IPS-18c (cell line): ENCODE measurements around the gene RNASET2.

Source experiments
- H3K4me3 ChIP-seq: 2 replicates; pipeline ENCODE4 v1.7.0; 2013; ENCODE audit warnings: low read depth, mild to moderate bottlenecking, low read length, moderate library complexity; ENCODE audit not compliant: insufficient read depth
- H3K9me3 ChIP-seq: one replicate; pipeline ENCODE4 v1.6.1; 2013; ENCODE audit warnings: mild to moderate bottlenecking, low read length, moderate library complexity; ENCODE audit not compliant: control insufficient read depth, insufficient read depth

The RNASET2 gene

DNA sequence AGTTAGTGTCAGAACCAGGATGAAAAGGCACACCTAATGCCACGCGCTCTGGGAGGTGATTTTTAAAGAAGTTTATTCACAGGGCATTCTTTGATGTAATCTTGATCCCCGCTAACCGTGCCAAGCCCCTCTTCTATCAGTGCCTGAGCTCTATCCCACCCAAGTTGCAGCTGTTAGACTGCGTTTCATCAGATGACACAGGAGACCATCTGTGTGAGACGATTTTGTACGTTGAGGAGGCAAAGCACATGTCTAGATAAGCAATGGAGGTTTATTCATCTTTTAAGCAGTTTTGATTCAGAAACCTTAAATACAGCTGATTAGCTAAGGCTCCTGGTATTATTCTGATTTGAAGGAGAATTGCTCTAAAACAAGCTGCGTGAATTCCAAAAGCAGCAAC lies 18.6 kb downstream of the RNASET2 start:
- no peaks in the 10 kb centered on the region for H3K9me3 ChIP-seq
- no peak overlapping the region for H3K4me3 ChIP-seq

DNA sequence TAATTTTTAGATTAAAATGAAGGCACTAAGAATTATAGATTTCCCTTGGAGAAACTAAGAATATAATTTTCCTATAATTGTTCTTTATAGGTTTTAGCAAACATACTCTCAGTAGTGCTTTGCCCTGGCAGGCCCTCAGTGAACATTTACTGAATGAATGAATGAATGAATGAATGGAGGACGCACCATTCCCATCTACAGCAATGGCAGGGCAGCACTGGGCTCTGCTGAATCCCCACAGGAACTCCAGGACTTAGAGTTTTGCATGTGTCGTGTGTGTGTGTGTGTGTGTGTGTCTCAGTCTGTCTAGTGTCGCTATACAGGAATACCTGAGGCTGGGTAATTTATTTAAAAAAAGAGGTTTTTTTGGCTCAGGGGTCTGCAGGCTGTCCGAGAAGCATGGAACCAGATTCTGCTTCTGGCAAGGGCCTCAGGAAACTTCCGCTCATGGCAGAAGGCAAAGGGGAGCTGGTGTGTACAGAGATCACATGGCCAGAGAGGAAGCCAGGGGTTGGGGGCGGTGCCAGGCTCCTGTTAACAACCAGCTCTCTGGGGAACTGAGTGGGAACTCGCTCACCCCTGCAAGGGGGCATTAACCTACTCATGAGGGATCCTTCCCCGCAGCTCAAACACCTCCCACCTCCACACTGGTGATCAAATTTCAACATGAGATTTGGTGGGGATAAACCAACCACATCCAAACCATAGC lies 20.1 kb downstream of the RNASET2 start:
- no peak overlapping the region for H3K4me3 ChIP-seq
- H3K9me3 ChIP-seq: no peaks in the 10 kb centered on the region

DNA sequence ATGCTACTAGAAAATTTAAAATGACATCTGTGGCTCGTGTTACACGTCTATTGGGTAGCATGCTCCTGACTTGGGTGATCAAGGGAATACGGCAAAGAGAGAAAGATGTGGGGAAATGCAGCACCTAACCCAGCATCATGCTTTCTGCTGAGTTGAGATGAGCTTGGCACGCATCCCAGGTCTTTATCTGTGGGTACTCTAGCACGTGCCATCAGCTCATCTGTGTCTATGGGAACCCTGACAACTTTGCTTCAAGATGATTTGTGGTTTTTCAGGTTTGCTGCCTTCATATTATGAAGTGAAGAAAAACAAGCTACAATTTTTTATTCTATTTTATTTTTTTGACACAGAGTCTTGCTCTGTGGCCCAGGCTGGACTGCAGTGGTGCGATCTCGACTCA lies 21.0 kb downstream of the RNASET2 start:
- Histone ChIP-seq H3K9me3 (no peaks in the 10 kb centered on the region), H3K4me3 (no peak overlapping the region)

DNA sequence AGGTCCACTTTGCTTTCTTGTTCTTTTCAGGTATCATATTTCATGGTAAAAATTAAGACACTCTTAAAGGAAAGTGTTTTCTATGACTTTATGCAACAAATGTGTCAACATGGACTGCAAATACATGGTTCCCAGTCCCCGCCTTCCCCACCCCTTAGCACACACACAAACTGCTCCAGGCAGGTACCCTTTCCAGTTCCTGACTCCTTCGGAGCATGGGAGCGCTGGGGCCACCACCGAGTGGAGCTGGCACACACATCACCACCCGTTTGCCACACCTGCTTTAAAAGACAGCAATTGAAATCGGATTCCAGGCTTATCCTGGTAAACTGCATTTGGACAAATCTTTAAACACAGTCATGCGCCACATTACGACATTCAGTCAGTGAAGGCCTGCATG lies 22.2 kb downstream of the RNASET2 start:
- Histone ChIP-seq H3K4me3 (no peak overlapping the region), H3K9me3 (no peaks in the 10 kb centered on the region)

DNA sequence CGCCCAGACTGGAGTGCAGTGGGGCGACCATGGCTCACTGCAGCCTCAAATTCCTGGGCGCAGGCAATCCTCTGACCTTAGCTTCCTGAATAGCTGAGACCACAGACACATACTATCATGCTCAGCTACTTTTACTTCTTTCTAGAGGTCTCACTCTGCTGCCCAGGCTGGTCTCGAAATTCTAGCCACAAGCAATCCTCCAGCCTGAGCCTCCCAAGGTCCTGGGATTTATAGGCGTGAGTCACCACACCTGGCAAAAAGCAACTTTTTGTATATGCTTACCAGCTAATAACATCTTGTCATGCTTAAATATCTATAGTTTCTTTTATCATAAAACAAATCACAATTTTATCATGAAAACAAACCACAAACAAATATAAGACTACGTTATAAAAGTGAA lies 23.0 kb downstream of the RNASET2 start:
- no peak overlapping the region for H3K4me3 ChIP-seq

DNA sequence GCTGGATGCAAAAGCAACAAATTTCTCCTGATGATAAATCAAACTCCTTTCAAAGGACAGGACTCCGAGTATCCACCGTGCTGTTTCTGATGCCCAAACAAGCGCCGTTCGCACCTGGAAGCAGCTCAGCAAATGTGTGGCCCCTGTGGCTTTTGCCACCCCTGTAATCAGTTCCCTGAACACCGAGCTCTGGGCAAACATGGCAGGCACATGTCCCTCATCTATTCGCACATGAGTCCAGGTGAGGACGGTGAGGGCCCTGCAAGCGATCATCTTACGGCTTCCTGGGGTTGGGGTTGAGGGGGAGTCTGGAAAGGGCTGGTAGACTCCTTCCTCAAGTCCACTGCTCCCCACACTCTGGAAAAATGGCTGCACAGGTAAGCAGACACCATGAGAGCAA lies 23.7 kb downstream of the RNASET2 start:
- no peaks in the 10 kb centered on the region for H3K9me3 ChIP-seq

More for the DNA sequence above, 23.0 kb downstream of the RNASET2 start:
- no peaks in the 10 kb centered on the region for H3K9me3 ChIP-seq

DNA sequence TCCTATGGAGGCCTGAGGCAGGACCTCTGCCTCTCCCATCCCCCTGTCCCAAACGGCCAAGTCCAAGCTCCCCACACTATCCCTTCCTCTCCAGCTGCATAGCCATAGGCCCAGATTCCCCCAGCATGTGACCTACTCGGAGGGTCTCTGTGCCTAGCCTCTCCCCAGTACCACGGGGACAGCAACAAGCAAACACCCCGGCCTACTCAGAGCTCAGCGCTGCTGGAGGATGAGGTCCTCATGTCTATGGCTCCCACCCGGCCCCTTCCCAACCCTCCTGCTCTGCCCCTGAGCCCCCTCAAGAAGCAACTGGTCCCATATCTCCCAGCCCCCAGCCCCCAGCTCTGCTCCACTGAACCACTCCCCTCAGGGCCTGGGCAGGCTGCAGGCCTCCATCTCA lies 24.2 kb downstream of the RNASET2 start:
- Histone ChIP-seq H3K4me3 (no peak overlapping the region), H3K9me3 (no peaks in the 10 kb centered on the region)

More for the DNA sequence above, 23.7 kb downstream of the RNASET2 start:
- H3K4me3 ChIP-seq: no peak overlapping the region

DNA sequence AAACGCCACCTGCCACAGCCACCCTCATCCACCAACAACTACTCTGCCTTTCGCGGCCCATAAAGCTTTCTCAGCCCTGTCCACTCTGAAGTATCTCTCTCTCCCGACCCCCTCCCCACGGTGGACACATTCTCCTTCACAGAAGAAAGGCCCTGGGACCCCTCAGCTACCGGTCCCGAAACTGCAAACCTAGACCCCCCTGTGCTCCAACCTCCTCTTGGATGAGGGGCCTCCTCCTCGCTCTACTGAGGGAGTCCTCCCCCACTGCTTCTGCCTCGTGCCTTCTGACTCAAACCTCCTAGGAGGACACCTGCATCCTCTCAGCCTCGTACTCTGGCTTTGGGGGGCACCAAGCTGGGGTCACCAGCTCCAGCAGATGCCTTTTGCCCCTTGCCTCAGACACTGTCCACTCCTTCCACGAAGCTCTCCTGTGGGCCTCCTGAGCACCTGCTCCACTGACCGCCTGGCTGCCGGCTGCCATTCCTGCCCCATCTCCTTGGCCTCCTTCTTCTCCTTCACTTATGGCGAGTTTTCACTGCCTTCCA lies 24.9 kb downstream of the RNASET2 start:
- no peak overlapping the region for H3K4me3 ChIP-seq
- no peaks in the 10 kb centered on the region for H3K9me3 ChIP-seq

DNA sequence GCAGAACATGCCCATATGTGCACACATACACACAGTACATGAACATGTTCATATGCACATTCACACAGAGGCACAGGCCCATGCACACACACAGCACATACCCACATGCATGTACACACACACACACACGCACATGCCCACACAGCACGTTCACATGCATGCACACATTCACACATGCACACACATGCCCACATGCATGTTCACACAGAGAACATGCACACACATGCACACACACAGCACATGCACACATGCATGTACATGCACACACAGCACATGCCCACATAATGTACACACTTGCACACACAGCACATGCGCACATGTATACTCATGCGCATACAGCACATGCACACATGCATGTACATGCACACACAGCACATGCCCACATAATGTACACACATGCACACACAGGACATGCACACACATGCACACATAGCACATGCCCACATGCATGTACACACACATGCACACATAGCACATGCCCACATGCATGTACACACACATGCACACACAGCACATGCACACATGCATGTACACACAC lies 25.9 kb downstream of the RNASET2 start:
- Histone ChIP-seq H3K9me3 (no peaks in the 10 kb centered on the region), H3K4me3 (no peak overlapping the region)

DNA sequence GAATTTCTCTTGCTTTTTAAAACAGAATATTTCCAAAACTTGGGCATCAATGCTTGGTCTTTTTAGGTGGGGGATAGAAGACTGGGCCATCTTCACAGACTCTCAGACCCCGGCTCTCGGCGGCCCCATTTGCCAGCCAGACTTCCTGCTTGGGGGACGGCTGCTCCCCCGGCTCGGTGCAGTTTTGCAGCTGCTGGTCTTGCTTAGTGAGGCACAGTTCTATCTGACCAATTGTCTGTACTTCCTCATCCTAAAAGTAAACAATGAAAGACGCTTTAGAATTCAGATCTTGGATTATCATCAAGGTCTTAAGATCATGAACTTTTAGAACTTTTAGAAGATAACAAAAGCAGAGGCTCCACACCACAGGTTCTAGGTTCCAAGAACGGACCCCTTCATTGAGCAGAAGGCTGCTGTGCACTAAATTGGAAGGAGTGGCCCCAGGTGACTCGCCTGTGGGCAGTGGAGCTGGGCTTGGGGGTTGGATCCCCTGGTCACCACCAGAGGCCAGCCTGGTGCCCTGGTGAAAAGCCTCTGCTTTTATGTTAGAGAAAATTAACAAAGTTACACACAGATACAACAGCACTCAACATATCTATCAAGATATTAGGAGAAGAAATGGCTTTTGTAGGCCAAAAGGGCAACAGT lies 26.7 kb downstream of the RNASET2 start:
- Histone ChIP-seq H3K4me3 (no peak overlapping the region), H3K9me3 (no peaks in the 10 kb centered on the region)

DNA sequence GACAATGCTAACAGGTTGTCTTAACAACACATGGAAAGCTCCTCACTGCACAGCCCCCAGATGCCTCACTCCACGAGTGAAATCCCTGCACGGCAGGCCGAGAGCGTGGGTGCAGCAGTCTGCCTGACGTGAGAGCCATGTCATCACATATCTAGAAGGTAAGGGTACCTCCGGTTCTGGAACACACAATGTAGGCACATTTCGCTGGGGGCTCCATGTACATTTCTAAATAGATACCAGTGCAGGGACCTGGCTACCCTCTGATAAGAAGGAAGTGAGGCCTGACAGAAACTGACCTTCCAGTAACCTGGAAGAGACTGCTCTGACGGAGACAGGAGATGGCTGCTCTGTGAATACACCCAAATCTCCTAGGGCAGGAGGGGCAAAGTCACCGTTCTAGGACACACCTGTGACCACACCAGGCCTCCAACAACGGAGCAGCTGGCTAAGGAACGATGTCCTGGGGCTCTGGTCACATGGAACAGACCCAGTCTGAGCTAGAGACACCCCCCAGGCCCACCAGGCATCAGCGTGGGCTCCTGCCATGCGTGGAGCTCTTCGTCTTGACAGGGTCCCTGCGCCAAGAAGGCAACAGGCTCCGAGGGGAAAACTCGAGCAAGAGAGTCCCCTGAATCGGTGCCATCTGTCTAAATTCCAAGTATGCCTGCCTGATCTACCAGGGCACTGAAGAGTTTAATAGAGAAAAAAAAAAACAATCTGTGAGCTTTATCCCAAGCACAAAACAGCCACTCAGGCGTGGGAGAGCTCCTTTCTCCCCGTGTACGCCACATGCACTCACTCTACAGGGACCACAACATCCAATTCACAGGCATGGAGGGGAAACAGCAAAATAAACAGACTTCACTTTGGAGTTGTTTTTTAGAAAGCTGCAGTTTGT lies 27.5 kb downstream of the RNASET2 start:
- no peak overlapping the region for H3K4me3 ChIP-seq

DNA sequence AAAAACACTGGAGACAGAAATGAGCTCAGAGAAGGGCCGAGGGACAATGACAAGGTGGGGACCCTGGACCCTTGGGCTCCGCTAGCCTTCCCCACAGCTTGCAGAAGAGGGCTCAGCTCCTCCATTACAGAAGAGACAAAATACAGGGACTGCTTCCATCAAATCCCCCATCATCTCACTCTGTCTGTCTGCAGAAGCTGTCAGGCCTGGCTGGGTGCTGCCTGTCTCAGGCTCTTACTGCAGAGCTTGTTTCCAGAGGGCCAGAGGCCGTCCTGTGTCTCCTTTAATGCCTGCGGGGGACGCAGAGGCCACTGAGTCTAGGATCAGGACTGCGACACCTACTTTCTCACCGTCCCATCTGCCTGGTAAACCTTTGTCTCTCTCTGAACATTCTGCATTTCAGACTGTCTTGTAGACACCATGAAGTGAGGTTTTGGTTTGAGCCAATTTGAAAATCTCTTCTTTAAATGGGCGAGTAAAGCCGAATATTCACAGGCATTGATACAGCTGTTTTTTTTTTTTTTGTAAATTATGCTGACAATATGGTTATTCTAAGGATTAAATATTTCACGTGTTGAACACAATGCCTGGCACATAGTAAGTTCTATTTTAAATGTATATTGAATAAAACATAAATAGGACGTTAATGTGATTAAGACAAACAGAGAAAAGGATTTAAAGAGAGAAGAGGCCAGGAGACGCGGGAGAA lies 28.3 kb downstream of the RNASET2 start:
- H3K9me3 ChIP-seq: no peaks in the 10 kb centered on the region
- no peak overlapping the region for H3K4me3 ChIP-seq

More for the DNA sequence above, 27.5 kb downstream of the RNASET2 start:
- no peaks in the 10 kb centered on the region for H3K9me3 ChIP-seq

DNA sequence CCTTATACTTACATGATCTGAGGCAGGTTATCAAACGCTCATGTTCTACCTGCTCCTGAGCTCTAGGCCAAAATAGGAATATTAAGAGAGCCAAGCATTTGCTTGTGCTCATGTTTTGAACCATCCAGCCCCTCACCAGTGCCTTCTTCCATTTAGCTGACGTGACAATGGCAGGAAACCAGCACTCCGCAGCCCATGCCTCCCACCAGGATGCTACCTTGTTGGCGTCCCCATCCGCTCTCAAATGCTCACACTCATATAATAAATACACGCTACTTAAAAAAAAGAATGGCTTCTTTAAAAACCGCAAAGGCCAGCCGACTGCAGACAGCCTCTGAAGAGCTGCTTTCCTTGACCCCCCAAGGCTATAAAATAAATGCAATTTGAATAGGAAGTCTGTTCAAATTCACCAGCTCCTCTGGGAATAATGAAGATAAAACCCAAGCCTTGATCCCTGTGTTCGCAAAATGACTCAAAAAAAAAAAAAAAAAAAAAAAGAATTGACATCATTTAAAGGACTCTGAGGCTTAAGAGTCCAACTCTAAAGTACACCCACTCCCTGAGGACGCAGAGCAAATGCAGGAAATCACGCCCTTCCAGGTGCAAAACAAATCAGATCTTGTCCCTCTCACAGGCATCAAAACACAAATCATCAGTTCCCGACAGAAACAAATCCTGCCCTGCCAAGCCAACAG lies 29.0 kb downstream of the RNASET2 start:
- Histone ChIP-seq H3K9me3 (no peaks in the 10 kb centered on the region), H3K4me3 (no peak overlapping the region)

DNA sequence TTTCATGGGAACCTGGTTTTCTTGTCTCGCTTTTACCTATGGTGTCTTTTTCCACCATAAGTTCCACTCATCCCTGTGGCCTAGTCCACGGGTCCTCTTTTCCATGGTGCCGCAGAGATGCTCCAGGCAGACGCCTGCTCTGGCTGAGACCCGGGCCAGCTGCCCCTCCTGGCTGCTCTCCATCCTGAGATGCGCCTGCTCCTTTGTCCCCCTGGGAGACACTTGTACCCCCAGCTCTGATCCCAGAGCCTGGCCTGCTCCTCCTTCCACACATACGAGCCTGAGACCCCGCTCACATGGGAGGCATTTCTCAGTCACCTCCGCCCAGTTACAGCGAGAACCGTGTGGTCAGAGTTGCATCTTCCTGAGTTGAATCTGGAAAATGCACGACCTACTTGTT lies 29.6 kb downstream of the RNASET2 start:
- H3K9me3 ChIP-seq: no peaks in the 10 kb centered on the region
- H3K4me3 ChIP-seq: no peak overlapping the region

DNA sequence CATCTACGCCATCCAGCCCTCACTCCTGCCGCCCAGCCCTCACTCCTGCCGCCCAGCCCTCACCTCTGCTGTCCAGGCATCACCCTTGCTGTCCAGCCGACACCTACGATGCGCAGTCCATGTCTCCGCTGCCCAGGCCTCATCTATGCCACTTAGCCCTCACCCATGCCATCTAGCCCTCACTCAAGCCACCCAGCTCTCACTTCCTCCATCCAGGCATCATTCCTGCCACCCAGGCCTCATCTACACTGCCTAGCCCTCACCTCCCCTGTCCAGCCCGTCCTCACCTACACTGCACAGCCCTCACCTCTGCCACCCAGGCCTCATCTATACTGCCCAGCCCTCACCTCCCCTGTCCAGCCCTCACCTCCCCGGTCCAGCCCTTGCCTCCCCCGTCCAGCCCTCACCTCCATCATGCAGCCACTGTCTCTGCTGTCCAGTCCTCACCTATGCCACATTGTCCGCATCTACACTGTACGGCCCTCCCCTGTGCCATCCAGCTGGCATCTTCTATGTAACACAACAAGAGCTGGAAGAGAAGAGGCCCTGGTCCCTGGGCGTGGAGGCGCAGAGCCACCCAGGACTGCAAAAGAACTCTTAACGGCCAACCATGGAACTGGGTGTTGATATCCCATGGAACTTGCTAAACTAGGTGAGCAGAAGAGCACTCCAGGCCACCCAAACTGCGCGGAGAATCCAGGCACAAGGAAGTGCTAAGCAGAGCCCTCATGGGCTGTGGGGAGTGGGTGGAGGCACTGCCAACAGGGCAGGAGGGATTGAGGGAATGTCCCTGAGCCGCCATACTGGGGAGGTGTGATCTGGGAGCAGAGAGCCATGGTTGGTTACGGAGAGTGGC lies 31.0 kb downstream of the RNASET2 start:
- Histone ChIP-seq H3K4me3 (no peak overlapping the region), H3K9me3 (no peaks in the 10 kb centered on the region)

DNA sequence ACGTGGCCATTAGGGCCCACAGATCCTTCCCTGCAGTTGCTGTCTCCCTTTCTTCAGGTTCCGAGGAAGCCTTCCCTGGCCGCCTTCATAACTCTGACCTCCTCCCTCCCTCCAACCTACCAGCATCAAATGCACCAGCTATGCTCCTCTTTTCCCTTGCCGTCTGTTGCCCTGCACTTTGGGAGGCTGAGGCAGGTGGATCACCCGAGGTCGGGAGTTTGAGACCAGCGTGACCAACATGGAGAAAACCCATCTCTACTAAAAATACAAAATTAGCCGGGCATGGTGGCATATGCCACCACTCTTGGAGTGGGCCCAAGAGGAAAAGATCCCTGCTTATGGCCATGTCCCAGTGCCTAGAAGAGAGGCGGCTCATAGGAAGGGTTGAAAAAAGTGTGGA lies 31.8 kb downstream of the RNASET2 start:
- H3K9me3 ChIP-seq: no peaks in the 10 kb centered on the region

More for the DNA sequence above, 31.8 kb downstream of the RNASET2 start:
- no peak overlapping the region for H3K4me3 ChIP-seq
